H1 (cell line): ENCODE data around the gene TMEM51. TPM values are rescaled to one million over a fixed set of nuclear protein-coding genes. Genes with fewer than 3 reads are reported as not detected.

Source experiments
- CBX8 ChIP-seq: fragments of 300-800, 300-1000 bp; sonication (generic); IDR thresholded peaks from 2 replicates; pipeline ENCODE4 v1.7.1; 2016; ENCODE audit warnings: low read depth, low read length, borderline replicate concordance
- CHD2 ChIP-seq: IDR thresholded peaks from 2 replicates; pipeline ENCODE4 v1.6.1; 2012; ENCODE audit warnings: low read length, improper control_type of control experiment
- JUN ChIP-seq: IDR thresholded peaks from 2 replicates; pipeline ENCODE4 v1.6.1; 2011; ENCODE audit warnings: low read depth, mild to moderate bottlenecking, improper control_type of control experiment, low read length
- JUND ChIP-seq: IDR thresholded peaks from 2 replicates; pipeline ENCODE4 v1.6.1; 2011; ENCODE audit warnings: mild to moderate bottlenecking, improper control_type of control experiment, low read length
- NANOG ChIP-seq: IDR thresholded peaks from 2 replicates; pipeline ENCODE4 v1.6.1; 2011; ENCODE audit warnings: low read length, low read depth, mild to moderate bottlenecking, inconsistent platforms; ENCODE audit not compliant: insufficient read depth, poor library complexity, severe bottlenecking
- POLR2AphosphoS5 ChIP-seq: IDR thresholded peaks from 2 replicates; pipeline ENCODE4 v1.6.1; 2011; ENCODE audit warnings: low read depth, low read length
- SP1 ChIP-seq: IDR thresholded peaks from 2 replicates; pipeline ENCODE4 v1.6.1; 2011; ENCODE audit warnings: low read depth, low read length
- SP2 ChIP-seq: IDR thresholded peaks from 2 replicates; pipeline ENCODE4 v1.6.1; 2012; ENCODE audit warnings: mild to moderate bottlenecking, low read length, inconsistent platforms
- polyA plus RNA-seq, 7 experiments: library from polyadenylated mRNA; depleted of rRNA in 3 of 7; stranded (reverse) in 5 of 7; unstranded in 2 of 7; fragments of >200 nt in 5 of 7; fragments of 200-250 nt in 2 of 7; gene quantifications; 1 replicate in 5 of 7; 2 replicates in 1 of 7; 4 replicates in 1 of 7; pipeline versions ENCODE4 v1.2.1 to v1.2.3, GENCODE V29; 2011 to 2013; ENCODE audit warnings: missing spikeins in 2 of 7, mixed read lengths in 2 of 7
- total RNA-seq: library from RNA; stranded (reverse); fragmentation: NEBNext Ultra II Directional; extraction: Animal tissue kit (Norgen Biotek cat#: 25700); gene quantifications from 2 replicates; pipeline ENCODE4 v1.2.1, GENCODE V29; 2021
- TF ChIP-seq, protein P1 (sequence below), 3 experiments: IDR thresholded peaks; 1 replicate in 2 of 3; 2 replicates in 1 of 3; pipeline versions ENCODE4 v1.5.1 to v1.6.1; 2011; ENCODE audit warnings: low read length in 3 of 3, mild to moderate bottlenecking in 3 of 3, inconsistent platforms in 2 of 3, low read depth in 1 of 3, moderate library complexity in 1 of 3; ENCODE audit not compliant: insufficient read depth in 1 of 3; ENCODE audit errors: control extremely low read depth in 1 of 3

Gene TMEM51
- total and polyA plus RNA-seq, 2 of the 8 experiments (the other 6 are each of a cell fraction or from before 2014, with no cell fraction given), result 9.9 to 10.7 TPM

DNA sequence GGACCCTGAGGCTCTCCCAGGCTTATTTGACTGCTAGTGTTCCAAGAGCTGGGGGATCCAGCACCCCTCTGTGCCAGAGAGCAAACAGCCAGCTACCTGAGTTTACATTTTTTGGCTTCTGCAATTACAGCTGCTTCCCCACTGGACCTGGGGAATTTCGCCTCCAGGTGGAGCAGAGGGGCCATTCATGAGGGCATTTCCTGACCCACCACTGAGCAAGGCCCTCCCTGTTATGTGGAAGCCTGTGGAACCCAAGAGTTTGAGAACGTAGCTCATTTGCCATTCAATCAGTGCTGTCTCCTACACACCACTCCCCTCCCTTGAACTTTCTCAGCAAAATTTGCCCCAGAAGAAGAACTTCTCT, 42.7 kb upstream of the TMEM51 start (continued):
- TF ChIP-seq NANOG (no peak), SP2 (no peak), SP1 (no peak), JUN (no peak), POLR2AphosphoS5 (no peak), CHD2 (no peak), CBX8 (no peak), JUND (no peak)
- TF ChIP-seq, protein P1, sequence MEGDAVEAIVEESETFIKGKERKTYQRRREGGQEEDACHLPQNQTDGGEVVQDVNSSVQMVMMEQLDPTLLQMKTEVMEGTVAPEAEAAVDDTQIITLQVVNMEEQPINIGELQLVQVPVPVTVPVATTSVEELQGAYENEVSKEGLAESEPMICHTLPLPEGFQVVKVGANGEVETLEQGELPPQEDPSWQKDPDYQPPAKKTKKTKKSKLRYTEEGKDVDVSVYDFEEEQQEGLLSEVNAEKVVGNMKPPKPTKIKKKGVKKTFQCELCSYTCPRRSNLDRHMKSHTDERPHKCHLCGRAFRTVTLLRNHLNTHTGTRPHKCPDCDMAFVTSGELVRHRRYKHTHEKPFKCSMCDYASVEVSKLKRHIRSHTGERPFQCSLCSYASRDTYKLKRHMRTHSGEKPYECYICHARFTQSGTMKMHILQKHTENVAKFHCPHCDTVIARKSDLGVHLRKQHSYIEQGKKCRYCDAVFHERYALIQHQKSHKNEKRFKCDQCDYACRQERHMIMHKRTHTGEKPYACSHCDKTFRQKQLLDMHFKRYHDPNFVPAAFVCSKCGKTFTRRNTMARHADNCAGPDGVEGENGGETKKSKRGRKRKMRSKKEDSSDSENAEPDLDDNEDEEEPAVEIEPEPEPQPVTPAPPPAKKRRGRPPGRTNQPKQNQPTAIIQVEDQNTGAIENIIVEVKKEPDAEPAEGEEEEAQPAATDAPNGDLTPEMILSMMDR (IDR thresholded peaks at IDR 0.05; ENCODE audit: control extremely low read depth in 1 of 3, insufficient read depth in 1 of 3, low read depth in 1 of 3, low read length in 3 of 3), result peak; percentile 56 to 63 (median 60)
